B cell (primary cell): Measurements from ENCODE around the gene TRIM17. TPM values are rescaled to one million over a fixed set of nuclear protein-coding genes. Genes with fewer than 3 reads are reported as not detected.

Source experiments
- ATAC-seq: fragments of 200-7000 bp; cut with Tn5 transposase; one replicate; pipeline ENCODE4 v1.10.0; 2021; ENCODE audit warnings: low read depth, mild to moderate bottlenecking, moderate number of reproducible peaks, moderate library complexity
- CTCF ChIA-PET: fragments of 350-600 bp; sonication (Branson Sonifier 250); formaldehyde crosslinking; loops from one replicate; lab custom pipeline; 2021; ENCODE audit warnings: antibody characterized with exemption, inconsistent platforms; lab: Charles Lee
- POLR2A ChIA-PET: fragments of 350-600 bp; sonication (Branson Sonifier 250); formaldehyde crosslinking; loops from one replicate; lab custom pipeline; 2021; ENCODE audit warnings: antibody characterized with exemption; lab: Charles Lee
- DNase-seq: peaks from one replicate; pipeline ENCODE4 v3.0.0; 2013
- H2AFZ ChIP-seq: 2 replicates; pipeline ENCODE4 v1.6.1; 2012; ENCODE audit warnings: mild to moderate bottlenecking, low read depth, low read length; ENCODE audit not compliant: insufficient read depth, poor library complexity, severe bottlenecking
- H3K27ac ChIP-seq, 2 donors: 1 replicate in 1 of 2; 2 replicates in 1 of 2; pipeline ENCODE4 v1.5.1; 2012 to 2013; ENCODE audit warnings: low read length in 2 of 2, mild to moderate bottlenecking in 2 of 2, moderate library complexity in 1 of 2
- H3K27me3 ChIP-seq, 4 experiments: fragments of 200-600 bp in 1 of 4; sonication (generic) in 1 of 4; replicated peaks in 1 of 4; 1 replicate in 2 of 4; 2 replicates in 2 of 4; pipeline versions ENCODE4 v1.6.1 to v1.7.0; 2013 to 2016; ENCODE audit warnings: low read length in 3 of 4, mild to moderate bottlenecking in 2 of 4, mixed read lengths in 1 of 4, moderate library complexity in 1 of 4; ENCODE audit not compliant: insufficient read depth in 4 of 4, control insufficient read depth in 3 of 4; ENCODE audit errors: control extremely low read depth in 1 of 4
- H3K36me3 ChIP-seq, 2 experiments: replicated peaks in 1 of 2; 1 replicate in 1 of 2; 2 replicates in 1 of 2; pipeline versions ENCODE4 v1.6.1 to v1.7.1; 2013; ENCODE audit warnings: low read length in 1 of 2; ENCODE audit not compliant: insufficient read depth in 2 of 2, control insufficient read depth in 1 of 2; ENCODE audit errors: control extremely low read depth in 1 of 2, extremely low read depth in 1 of 2
- H3K4me1 ChIP-seq, 2 donors: fragments of 200-600 bp in 1 of 2; sonication (generic) in 1 of 2; 1 replicate in 1 of 2; 2 replicates in 1 of 2; pipeline versions ENCODE4 v1.5.1 to v1.6.1; 2013 to 2017; ENCODE audit warnings: low read length in 2 of 2; ENCODE audit not compliant: control insufficient read depth in 2 of 2, insufficient read depth in 2 of 2
- H3K4me2 ChIP-seq: replicated peaks from 2 replicates; pipeline ENCODE3; 2012; ENCODE audit warnings: mild to moderate bottlenecking, low read depth, low read length; ENCODE audit not compliant: poor library complexity, severe bottlenecking
- H3K4me3 ChIP-seq, 5 experiments: fragments of 200-600 bp in 1 of 5; sonication (generic) in 1 of 5; 1 replicate in 3 of 5; 2 replicates in 2 of 5; pipeline versions ENCODE4 v1.5.1 to v1.7.0; 2011 to 2016; ENCODE audit warnings: low read length in 4 of 5, mild to moderate bottlenecking in 4 of 5, low read depth in 2 of 5, control low read depth in 1 of 5, moderate library complexity in 1 of 5; ENCODE audit not compliant: insufficient read depth in 1 of 5; ENCODE audit errors: control extremely low read depth in 1 of 5, extremely low read depth in 1 of 5
- H3K79me2 ChIP-seq: fragments of 200-600 bp; sonication (generic); one replicate; pipeline ENCODE4 v1.6.0; 2016; ENCODE audit warnings: low read length; ENCODE audit not compliant: control insufficient read depth, insufficient read depth
- H3K9ac ChIP-seq: fragments of 200-600 bp; sonication (generic); 2 replicates; pipeline ENCODE4 v1.6.1; 2017; ENCODE audit warnings: mild to moderate bottlenecking, low read length, moderate library complexity
- H3K9me3 ChIP-seq, 3 donors: one replicate each; pipeline versions ENCODE4 v1.6.1 to v1.7.1; 2013; ENCODE audit warnings: low read length in 2 of 3; ENCODE audit not compliant: control insufficient read depth in 2 of 3, insufficient read depth in 1 of 3; ENCODE audit errors: control extremely low read depth in 1 of 3
- H4K20me1 ChIP-seq: 2 replicates; pipeline ENCODE4 v1.6.0; 2012; ENCODE audit warnings: mild to moderate bottlenecking, low read length; ENCODE audit not compliant: insufficient read depth, control insufficient read depth, poor library complexity, severe bottlenecking
- H3K27ac Mint-ChIP-seq: one replicate; pipeline ENCODE4 v1.8.0; 2021; ENCODE audit warnings: mixed read lengths
- H3K27me3 Mint-ChIP-seq: one replicate; pipeline ENCODE4 v1.8.0; 2021; ENCODE audit warnings: mixed read lengths
- H3K4me1 Mint-ChIP-seq: one replicate; pipeline ENCODE4 v1.8.0; 2021; ENCODE audit warnings: mixed read lengths
- H3K4me3 Mint-ChIP-seq: one replicate; pipeline ENCODE4 v1.8.0; 2021; ENCODE audit warnings: mixed read lengths
- H3K9me3 Mint-ChIP-seq: one replicate; pipeline ENCODE4 v1.8.0; 2022; ENCODE audit warnings: mixed read lengths; ENCODE audit not compliant: insufficient read depth
- EZH2 ChIP-seq: IDR thresholded peaks from 2 replicates; pipeline ENCODE4 v1.6.1; 2012; ENCODE audit warnings: borderline replicate concordance, low read depth, mild to moderate bottlenecking, moderate library complexity, low read length; ENCODE audit not compliant: insufficient read depth, poor library complexity, severe bottlenecking
- WGBS: methylation state at CpG from one replicate; pipeline ENCODE4 v1.1.5; 2013; ENCODE audit warnings: missing lambda C conversion rate; ENCODE audit not compliant: insufficient coverage; 5-methylcytosine and 5-hydroxymethylcytosine counted together
- intact Hi-C: fragments of 100-400 bp; cut with micrococcal nuclease; formaldehyde crosslinking; loops from one replicate; pipeline ENCODE4 v1.10.0; 2022
- polyA plus RNA-seq: library from polyadenylated mRNA; depleted of rRNA; stranded (reverse); fragments of >200 nt; gene quantifications from 2 replicates; pipeline ENCODE4 v1.2.3, GENCODE V29; 2012
- total RNA-seq, 2 donors: library from RNA; stranded (reverse); fragments of 120-200 nt in 1 of 2; gene quantifications; 1 replicate in 1 of 2; 2 replicates in 1 of 2; pipeline versions ENCODE4 v1.2.3 to v1.2.4, GENCODE V29; 2013 to 2022
- TF ChIP-seq, protein P1 (sequence below): fragments of 200-600 bp; IDR thresholded peaks from one replicate; pipeline ENCODE4 v1.8.0; 2022; ENCODE audit warnings: antibody characterized with exemption, mild to moderate bottlenecking

The TRIM17 gene
- total and polyA plus RNA-seq, 2 donors (not counting 1 experiment from before 2014, with no cell fraction given): not detected

DNA sequence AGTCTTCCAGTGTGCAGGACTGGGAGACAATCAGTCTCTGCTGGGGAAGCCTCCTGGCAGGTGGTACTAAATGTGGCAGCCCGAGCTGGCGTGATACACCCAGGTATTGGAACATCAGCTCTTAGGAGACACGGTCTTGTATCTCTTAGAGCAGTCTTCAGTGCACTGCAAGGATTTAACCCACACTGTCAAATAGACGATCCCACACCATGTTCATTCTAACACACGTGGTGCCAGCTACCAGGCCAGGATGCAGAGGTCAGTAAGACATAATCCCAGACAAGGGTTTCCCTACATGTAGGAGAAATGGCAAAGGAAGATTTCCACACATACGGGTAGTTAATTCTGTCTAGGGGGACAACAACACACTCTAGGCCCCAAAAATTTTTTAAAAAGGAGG is 18.7 kb downstream of the TRIM17 start:
- H3K27ac Mint-ChIP-seq: no peak overlapping the region
- Histone ChIP-seq H3K79me2 (peaks cover 27% of the 10 kb centered on the region), H3K9me3 (no peaks in the 10 kb centered on the region), H3K4me2 (no peak overlapping the region), H3K4me3 (no peak overlapping the region), H3K4me1 (peaks cover 0 to 3% of the 10 kb centered on the region in 2 donors), H3K27me3 (no peaks in the 10 kb centered on the region), H4K20me1 (peaks cover 67% of the 10 kb centered on the region), H3K9ac (no peak overlapping the region), H3K36me3 (peaks cover 7 to 72% of the 10 kb centered on the region in 2 experiments), H2AFZ (no peak overlapping the region), H3K27ac (no peak overlapping the region)
- intact Hi-C loops: no loop called here
- peaks cover 11% of the 10 kb centered on the region for H3K4me1 Mint-ChIP-seq
- no peaks in the 10 kb centered on the region for H3K9me3 Mint-ChIP-seq
- CTCF ChIA-PET: no interaction called here
- no peak overlapping the region for H3K4me3 Mint-ChIP-seq
- no peak for DNase-seq
- POLR2A ChIA-PET: no interaction called here
- no peak for ATAC-seq
- TF ChIP-seq EZH2: no peak
- TF ChIP-seq, protein P1, sequence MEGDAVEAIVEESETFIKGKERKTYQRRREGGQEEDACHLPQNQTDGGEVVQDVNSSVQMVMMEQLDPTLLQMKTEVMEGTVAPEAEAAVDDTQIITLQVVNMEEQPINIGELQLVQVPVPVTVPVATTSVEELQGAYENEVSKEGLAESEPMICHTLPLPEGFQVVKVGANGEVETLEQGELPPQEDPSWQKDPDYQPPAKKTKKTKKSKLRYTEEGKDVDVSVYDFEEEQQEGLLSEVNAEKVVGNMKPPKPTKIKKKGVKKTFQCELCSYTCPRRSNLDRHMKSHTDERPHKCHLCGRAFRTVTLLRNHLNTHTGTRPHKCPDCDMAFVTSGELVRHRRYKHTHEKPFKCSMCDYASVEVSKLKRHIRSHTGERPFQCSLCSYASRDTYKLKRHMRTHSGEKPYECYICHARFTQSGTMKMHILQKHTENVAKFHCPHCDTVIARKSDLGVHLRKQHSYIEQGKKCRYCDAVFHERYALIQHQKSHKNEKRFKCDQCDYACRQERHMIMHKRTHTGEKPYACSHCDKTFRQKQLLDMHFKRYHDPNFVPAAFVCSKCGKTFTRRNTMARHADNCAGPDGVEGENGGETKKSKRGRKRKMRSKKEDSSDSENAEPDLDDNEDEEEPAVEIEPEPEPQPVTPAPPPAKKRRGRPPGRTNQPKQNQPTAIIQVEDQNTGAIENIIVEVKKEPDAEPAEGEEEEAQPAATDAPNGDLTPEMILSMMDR: no peak
- no peaks in the 10 kb centered on the region for H3K27me3 Mint-ChIP-seq
- WGBS: 100% methylated on average over 3 of the region's 6 CpGs

DNA sequence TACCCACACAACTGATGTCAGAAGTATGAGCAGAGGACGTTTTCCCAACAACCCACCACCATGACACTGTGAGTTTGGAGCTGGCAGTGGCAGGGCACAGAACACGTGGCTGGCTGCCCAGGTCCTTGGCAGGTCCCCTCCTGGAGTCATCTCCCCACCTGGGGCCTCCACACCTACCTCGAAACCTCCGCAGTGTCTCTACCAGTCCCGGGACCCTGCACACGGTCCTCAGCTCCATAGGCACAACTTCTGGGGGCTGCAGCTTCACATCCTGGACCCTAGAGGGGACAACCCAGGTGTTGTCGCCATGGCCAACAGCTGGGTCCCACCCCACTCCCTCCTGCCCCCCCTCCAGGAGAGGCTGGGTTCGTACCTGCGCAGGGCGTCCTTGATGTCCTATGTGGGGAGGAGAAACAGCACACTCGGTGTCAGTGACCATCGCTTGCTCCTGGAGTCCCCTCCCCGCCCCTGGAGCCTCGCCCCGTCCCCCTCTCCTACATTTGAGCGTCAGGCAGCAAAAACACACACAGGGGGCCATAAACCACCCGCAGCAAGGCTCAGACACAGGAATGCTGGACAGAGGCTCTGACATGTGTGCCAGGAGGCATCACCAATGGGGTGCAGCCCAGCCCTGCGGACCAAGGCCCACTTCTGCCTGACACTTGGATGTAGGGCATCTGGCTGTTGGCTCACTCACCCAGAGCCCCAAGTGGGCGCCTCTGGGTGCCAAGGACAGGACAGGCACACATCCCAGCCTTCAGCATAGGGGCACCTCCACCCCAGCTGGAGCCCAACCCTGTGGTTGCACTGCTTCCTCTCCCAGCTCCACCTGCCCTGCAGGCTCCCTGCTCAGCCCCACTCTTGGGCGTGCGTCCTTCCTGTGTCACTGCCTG is 19.6 kb downstream of the TRIM17 start:
- H3K4me3 ChIP-seq: no peak overlapping the region
- ChIA-PET POLR2A (no interaction called here), CTCF (no interaction called here)
- peaks cover 57% of the 10 kb centered on the region for H4K20me1 ChIP-seq
- peaks cover 7 to 66% of the 10 kb centered on the region in 2 experiments for H3K36me3 ChIP-seq
- TF ChIP-seq, protein P1: no peak
- TF ChIP-seq EZH2: no peak
- no peaks in the 10 kb centered on the region for H3K4me1 ChIP-seq
- Mint-ChIP-seq H3K4me3 (no peak overlapping the region), H3K9me3 (no peaks in the 10 kb centered on the region), H3K27ac (no peak overlapping the region), H3K4me1 (peaks cover 4% of the 10 kb centered on the region), H3K27me3 (no peaks in the 10 kb centered on the region)
- no peaks in the 10 kb centered on the region for H3K27me3 ChIP-seq
- no peak overlapping the region for H2AFZ ChIP-seq
- no peak for ATAC-seq
- no peak overlapping the region for H3K9ac ChIP-seq
- 96% methylated on average over 18 of the region's 21 CpGs for WGBS
- H3K9me3 ChIP-seq: no peaks in the 10 kb centered on the region
- H3K4me2 ChIP-seq: no peak overlapping the region
- H3K27ac ChIP-seq: no peak overlapping the region
- H3K79me2 ChIP-seq: peaks cover 17% of the 10 kb centered on the region
- intact Hi-C loops: no loop called here
- no peak for DNase-seq
